Measurements from ENCODE around the gene ALAS1. TPM values are rescaled to one million over a fixed set of nuclear protein-coding genes. Genes with fewer than 3 reads are reported as not detected.

Gene ALAS1
- total and polyA plus RNA-seq, 12 donors = 64.9 to 3,700 (median 650) TPM

DNA sequence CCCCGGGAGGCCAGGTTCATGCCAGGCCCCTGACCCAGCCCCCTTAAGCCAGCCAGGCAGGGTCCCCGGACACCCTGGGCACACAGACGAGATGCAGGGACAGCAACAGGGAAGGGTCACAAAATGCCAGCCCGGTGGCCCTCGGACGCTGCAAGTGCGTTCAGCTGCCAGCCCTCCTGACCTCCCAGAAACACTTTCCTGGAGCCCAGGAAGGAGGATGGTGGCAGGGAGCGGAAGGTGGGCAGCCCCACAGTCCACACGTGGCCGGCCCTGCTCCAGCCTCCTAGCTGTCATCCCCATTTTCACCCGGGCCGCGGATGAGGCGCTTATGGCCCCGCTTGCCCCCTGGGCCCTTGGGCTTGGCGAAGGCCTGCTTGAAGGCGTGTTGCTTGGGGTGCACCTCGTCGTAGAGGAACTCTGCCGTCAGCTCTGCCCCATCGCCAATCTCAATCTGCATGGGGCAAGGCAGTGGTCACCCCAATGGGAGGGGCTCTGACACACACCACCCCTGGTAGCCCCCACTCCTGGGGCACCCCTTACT is 30.9 kb downstream of the ALAS1 start:
- intact Hi-C loops (cut with DNase I) = no loop called here
- H3K4me1 ChIP-seq (replicated peaks in 1 of 2) = no peaks in the 10 kb centered on the region
- H3K4me3 ChIP-seq = no peak overlapping the region
- no peak overlapping the region for H3K27ac ChIP-seq
- no peak for TF ChIP-seq POLR2A (IDR thresholded peaks at IDR 0.05)
- TF ChIP-seq, protein P1, sequence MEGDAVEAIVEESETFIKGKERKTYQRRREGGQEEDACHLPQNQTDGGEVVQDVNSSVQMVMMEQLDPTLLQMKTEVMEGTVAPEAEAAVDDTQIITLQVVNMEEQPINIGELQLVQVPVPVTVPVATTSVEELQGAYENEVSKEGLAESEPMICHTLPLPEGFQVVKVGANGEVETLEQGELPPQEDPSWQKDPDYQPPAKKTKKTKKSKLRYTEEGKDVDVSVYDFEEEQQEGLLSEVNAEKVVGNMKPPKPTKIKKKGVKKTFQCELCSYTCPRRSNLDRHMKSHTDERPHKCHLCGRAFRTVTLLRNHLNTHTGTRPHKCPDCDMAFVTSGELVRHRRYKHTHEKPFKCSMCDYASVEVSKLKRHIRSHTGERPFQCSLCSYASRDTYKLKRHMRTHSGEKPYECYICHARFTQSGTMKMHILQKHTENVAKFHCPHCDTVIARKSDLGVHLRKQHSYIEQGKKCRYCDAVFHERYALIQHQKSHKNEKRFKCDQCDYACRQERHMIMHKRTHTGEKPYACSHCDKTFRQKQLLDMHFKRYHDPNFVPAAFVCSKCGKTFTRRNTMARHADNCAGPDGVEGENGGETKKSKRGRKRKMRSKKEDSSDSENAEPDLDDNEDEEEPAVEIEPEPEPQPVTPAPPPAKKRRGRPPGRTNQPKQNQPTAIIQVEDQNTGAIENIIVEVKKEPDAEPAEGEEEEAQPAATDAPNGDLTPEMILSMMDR (IDR thresholded peaks at IDR 0.05) = no peak
- WGBS, 4 donors = 89 to 93% (median 91%) methylated on average over 6 to 21 of the region's 21 CpGs
- peaks cover 0 to 45% of the 10 kb centered on the region in 2 donors for H3K36me3 ChIP-seq (replicated peaks in 1 of 2)
- no peaks in the 10 kb centered on the region for H3K27me3 ChIP-seq
- no peak for DNase-seq
- H3K9me3 ChIP-seq (replicated peaks in 1 of 3) = no peaks in the 10 kb centered on the region

DNA sequence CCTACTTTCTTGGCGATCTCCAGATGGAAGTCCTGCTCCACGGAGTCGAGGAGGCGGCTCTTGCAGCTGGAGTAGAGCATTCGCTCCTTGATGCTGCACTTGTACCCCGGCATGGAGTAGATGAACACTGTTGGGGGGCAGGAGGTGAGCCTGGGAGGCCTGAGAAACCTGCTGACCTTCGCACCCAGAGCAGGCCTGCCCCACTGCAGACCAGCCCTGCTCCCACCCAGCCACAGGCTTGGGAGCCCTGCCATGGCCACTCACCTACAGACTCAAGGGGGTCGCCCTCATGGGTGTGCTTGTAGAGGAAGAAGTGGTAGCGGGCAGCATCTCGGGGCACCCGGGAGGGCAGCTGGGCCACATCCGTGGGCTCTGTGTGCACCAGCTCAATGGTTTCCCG is 31.7 kb downstream of the ALAS1 start:
- 93 to 97% (median 95%) methylated on average over 8 to 13 of the region's 13 CpGs for WGBS, 4 donors
- no peak for TF ChIP-seq POLR2A (IDR thresholded peaks at IDR 0.05)
- TF ChIP-seq, protein P1 (IDR thresholded peaks at IDR 0.05) = no peak
- H3K4me1 ChIP-seq (replicated peaks in 1 of 2) = no peaks in the 10 kb centered on the region
- DNase-seq = no peak
- peaks cover 0 to 53% of the 10 kb centered on the region in 2 donors for H3K36me3 ChIP-seq (replicated peaks in 1 of 2)
- H3K27ac ChIP-seq = no peak overlapping the region
- H3K9me3 ChIP-seq (replicated peaks in 1 of 3) = no peaks in the 10 kb centered on the region
- no peaks in the 10 kb centered on the region for H3K27me3 ChIP-seq
- H3K4me3 ChIP-seq = no peak overlapping the region
- intact Hi-C loops (cut with DNase I) = loop anchor here in 1 of 2 donors (5.0 kb wide), 1 partner anchor 113 kb away; no protein-coding TSS in a partner anchor

DNA sequence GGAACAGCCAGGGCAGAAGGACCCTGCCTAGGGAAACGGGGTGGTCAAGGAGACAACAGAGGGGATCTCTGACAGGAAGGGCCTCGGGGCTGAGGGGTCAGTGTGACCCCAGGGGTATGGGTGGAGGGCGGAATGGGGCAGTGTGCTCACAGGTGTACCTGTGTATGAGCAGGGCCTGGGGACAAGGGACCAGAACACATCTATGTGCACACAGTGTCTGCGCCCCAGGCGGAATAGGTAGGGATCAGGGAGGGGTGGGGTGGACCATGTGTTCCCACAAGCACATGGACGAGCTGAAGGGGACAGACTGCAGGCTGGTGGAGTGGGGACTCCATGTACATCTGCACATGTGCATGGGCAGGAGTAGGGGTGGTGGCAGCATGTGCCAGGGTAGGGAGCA is 32.5 kb downstream of the ALAS1 start:
- TF ChIP-seq POLR2A (IDR thresholded peaks at IDR 0.05) = no peak
- TF ChIP-seq, protein P1 (IDR thresholded peaks at IDR 0.05) = no peak
- Histone ChIP-seq H3K9me3 (replicated peaks in 1 of 3) (no peaks in the 10 kb centered on the region), H3K36me3 (replicated peaks in 1 of 2) (peaks cover 0 to 55% of the 10 kb centered on the region in 2 donors), H3K4me1 (replicated peaks in 1 of 2) (no peaks in the 10 kb centered on the region), H3K27me3 (no peaks in the 10 kb centered on the region), H3K27ac (no peak overlapping the region), H3K4me3 (no peak overlapping the region)
- 88 to 99% (median 94%) methylated on average over 6 of the region's 6 CpGs for WGBS, 4 donors
- intact Hi-C loops (cut with DNase I) = loop anchor here in 1 of 2 donors (5.0 kb wide), 1 partner anchor 112 kb away; no protein-coding TSS in a partner anchor
- no peak for DNase-seq

DNA sequence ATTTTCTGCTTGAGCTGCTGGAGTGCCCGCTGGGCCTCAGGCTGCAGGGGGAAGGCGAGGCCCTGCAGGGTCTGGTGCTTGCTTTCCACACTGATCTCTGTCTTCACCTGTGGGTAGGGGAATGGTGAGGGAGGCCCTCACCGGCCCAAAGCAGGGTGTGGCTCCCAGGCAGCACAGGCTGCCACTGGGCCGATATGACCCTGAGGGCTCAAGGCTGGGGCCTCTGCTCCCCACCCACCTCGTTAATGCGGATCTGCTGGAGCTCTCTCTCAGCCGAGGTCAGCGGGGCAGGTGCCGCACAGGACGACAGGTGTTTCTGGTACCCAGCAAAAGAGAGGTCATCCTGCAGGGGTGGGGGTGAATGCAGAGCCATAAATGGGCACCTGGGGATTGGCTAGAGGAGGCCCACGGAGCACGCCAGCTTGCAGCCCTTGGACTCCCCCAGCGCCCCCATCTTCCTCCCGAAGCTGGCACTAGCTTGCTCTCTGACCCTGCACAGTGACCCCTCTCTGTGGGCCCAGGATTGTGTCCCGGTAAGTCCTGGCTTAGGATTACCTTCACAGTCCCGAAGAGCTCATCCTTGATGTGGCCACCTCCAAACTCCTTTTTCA is 33.0 kb downstream of the ALAS1 start:
- Histone ChIP-seq H3K27me3 (no peaks in the 10 kb centered on the region), H3K4me1 (replicated peaks in 1 of 2) (peaks cover 0 to under 1% of the 10 kb centered on the region in 2 donors), H3K36me3 (replicated peaks in 1 of 2) (peaks cover 0 to 55% of the 10 kb centered on the region in 2 donors), H3K27ac (no peak overlapping the region), H3K9me3 (replicated peaks in 1 of 3) (no peaks in the 10 kb centered on the region), H3K4me3 (no peak overlapping the region)
- no peak for DNase-seq
- TF ChIP-seq POLR2A (IDR thresholded peaks at IDR 0.05) = no peak
- TF ChIP-seq, protein P1 (IDR thresholded peaks at IDR 0.05) = no peak
- 70 to 86% (median 83%) methylated on average over 8 to 16 of the region's 16 CpGs for WGBS, 4 donors
- intact Hi-C loops (cut with DNase I) = loop anchor here in 1 of 2 donors (5.0 kb wide), 1 partner anchor 111 kb away; no protein-coding TSS in a partner anchor

All from adrenal gland (tissue), 12 donors.